Measurements from ENCODE around the gene CDC20. TPM values are rescaled to one million over a fixed set of nuclear protein-coding genes. Genes with fewer than 3 reads are reported as not detected.

The CDC20 gene
- polyA plus RNA-seq, 3 donors: 0.08 to 0.10 TPM; not detected in 1

DNA sequence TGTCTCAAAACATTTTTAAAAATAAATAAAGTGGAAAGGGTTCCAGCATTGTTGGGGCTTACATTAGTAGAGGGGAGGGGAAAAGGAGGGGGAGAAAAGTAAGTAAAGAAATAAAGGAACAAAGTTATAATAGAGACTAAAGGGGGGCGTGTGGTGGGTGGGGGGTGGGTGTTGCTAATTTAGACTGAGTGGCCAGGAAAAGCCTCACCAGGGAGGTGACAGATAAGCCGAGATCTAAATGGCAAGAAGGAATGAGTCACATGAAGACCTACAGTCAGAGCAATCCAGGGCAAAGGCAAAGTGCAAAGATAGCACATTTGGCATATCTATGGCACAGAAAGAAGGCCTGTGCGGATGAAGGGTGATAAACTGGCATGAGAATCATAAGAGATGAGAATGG, 13.7 kb upstream of the CDC20 start:
- no peaks in the 10 kb centered on the region for H3K79me2 ChIP-seq (ENCODE audit: insufficient read depth, low read length)
- intact Hi-C loops (cut with micrococcal nuclease): no loop called here
- TF ChIP-seq, protein P1, sequence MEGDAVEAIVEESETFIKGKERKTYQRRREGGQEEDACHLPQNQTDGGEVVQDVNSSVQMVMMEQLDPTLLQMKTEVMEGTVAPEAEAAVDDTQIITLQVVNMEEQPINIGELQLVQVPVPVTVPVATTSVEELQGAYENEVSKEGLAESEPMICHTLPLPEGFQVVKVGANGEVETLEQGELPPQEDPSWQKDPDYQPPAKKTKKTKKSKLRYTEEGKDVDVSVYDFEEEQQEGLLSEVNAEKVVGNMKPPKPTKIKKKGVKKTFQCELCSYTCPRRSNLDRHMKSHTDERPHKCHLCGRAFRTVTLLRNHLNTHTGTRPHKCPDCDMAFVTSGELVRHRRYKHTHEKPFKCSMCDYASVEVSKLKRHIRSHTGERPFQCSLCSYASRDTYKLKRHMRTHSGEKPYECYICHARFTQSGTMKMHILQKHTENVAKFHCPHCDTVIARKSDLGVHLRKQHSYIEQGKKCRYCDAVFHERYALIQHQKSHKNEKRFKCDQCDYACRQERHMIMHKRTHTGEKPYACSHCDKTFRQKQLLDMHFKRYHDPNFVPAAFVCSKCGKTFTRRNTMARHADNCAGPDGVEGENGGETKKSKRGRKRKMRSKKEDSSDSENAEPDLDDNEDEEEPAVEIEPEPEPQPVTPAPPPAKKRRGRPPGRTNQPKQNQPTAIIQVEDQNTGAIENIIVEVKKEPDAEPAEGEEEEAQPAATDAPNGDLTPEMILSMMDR (IDR thresholded peaks at IDR 0.05): no peak
- H3K4me3 ChIP-seq (replicated peaks in 1 of 3; ENCODE audit: low read depth in 2 of 3, low read length in 3 of 3): no peak overlapping the region
- no peaks in the 10 kb centered on the region for H4K20me1 ChIP-seq (ENCODE audit: insufficient read depth, low read length)
- H2AFZ ChIP-seq (ENCODE audit: insufficient read depth, low read depth, low read length, poor library complexity, severe bottlenecking): no peak overlapping the region
- no peak overlapping the region for H3K4me2 ChIP-seq (replicated peaks; ENCODE audit: extremely low read depth, low read length, poor library complexity, severe bottlenecking)
- Mint-ChIP-seq H3K36me3 (no peaks in the 10 kb centered on the region), H3K4me3 (no peak overlapping the region), H3K4me1 (peaks cover 10% of the 10 kb centered on the region), H3K27ac (no peak overlapping the region), H3K27me3 (ENCODE audit: low read depth in 3 of 3) (peaks cover 0 to 5% (median 2%) of the 10 kb centered on the region in 3 donors), H3K9me3 (peaks cover 0 to 2% (median 0%) of the 10 kb centered on the region in 7 donors)
- no peaks in the 10 kb centered on the region for H3K36me3 ChIP-seq (replicated peaks in 1 of 2; ENCODE audit: control insufficient read depth in 1 of 2, insufficient read depth in 2 of 2, low read length in 2 of 2)
- 53% methylated on average over 3 of the region's 3 CpGs for WGBS (ENCODE audit: insufficient coverage)
- no peak for DNase-seq
- H3K9ac ChIP-seq (ENCODE audit: insufficient read depth, low read length, poor library complexity, severe bottlenecking): no peak overlapping the region
- H3K27me3 ChIP-seq (ENCODE audit: control insufficient read depth in 2 of 2, insufficient read depth in 2 of 2, low read length in 2 of 2): no peaks in the 10 kb centered on the region
- no peak overlapping the region for H3K27ac ChIP-seq (ENCODE audit: low read depth in 1 of 2, low read length in 2 of 2)
- no peaks in the 10 kb centered on the region for H3K4me1 ChIP-seq (ENCODE audit: control insufficient read depth in 1 of 2, insufficient read depth in 2 of 2, low read length in 2 of 2)
- H3K9me3 ChIP-seq (replicated peaks in 1 of 2; ENCODE audit: control insufficient read depth in 1 of 2, insufficient read depth in 1 of 2, low read length in 2 of 2): no peaks in the 10 kb centered on the region

DNA sequence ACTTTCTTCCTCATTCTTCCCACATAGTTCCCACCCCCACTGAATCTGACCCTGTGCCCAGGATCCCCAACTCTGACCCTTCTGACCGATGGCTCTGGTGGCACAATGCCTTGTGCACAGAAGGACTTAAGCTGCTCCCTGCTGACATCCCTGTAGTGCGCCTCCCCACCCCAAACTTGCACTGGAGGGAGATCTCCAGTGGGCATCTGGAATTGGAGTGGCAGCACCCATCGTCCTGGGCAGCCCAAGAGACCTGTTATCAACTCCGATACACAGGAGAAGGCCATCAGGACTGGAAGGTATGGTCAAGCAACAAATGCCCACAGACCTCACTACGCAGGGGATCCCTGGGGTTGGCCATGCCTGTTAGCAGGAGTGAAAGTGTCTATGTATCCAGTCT, 12.1 kb upstream of the CDC20 start:
- Mint-ChIP-seq H3K4me3 (no peak overlapping the region), H3K9me3 (no peaks in the 10 kb centered on the region), H3K27me3 (ENCODE audit: low read depth in 3 of 3) (peaks cover 0 to 5% (median 2%) of the 10 kb centered on the region in 3 donors), H3K36me3 (no peaks in the 10 kb centered on the region), H3K27ac (no peak overlapping the region), H3K4me1 (peaks cover 10% of the 10 kb centered on the region)
- Histone ChIP-seq H3K4me1 (ENCODE audit: control insufficient read depth in 1 of 2, insufficient read depth in 2 of 2, low read length in 2 of 2) (no peaks in the 10 kb centered on the region), H3K27ac (ENCODE audit: low read depth in 1 of 2, low read length in 2 of 2) (no peak overlapping the region), H3K4me2 (replicated peaks; ENCODE audit: extremely low read depth, low read length, poor library complexity, severe bottlenecking) (no peak overlapping the region), H3K27me3 (ENCODE audit: control insufficient read depth in 2 of 2, insufficient read depth in 2 of 2, low read length in 2 of 2) (no peaks in the 10 kb centered on the region), H3K4me3 (replicated peaks in 1 of 3; ENCODE audit: low read depth in 2 of 3, low read length in 3 of 3) (no peak overlapping the region), H2AFZ (ENCODE audit: insufficient read depth, low read depth, low read length, poor library complexity, severe bottlenecking) (no peak overlapping the region), H3K9me3 (replicated peaks in 1 of 2; ENCODE audit: control insufficient read depth in 1 of 2, insufficient read depth in 1 of 2, low read length in 2 of 2) (no peaks in the 10 kb centered on the region), H3K79me2 (ENCODE audit: insufficient read depth, low read length) (no peaks in the 10 kb centered on the region), H3K9ac (ENCODE audit: insufficient read depth, low read length, poor library complexity, severe bottlenecking) (no peak overlapping the region), H4K20me1 (ENCODE audit: insufficient read depth, low read length) (no peaks in the 10 kb centered on the region), H3K36me3 (replicated peaks in 1 of 2; ENCODE audit: control insufficient read depth in 1 of 2, insufficient read depth in 2 of 2, low read length in 2 of 2) (no peaks in the 10 kb centered on the region)
- intact Hi-C loops (cut with micrococcal nuclease): no loop called here
- TF ChIP-seq, protein P1 (IDR thresholded peaks at IDR 0.05): no peak
- WGBS (ENCODE audit: insufficient coverage): 92% methylated on average over 3 of the region's 5 CpGs
- no peak for DNase-seq
